Parathyroid adenoma (tissue), 2 donors: Measurements from ENCODE around the gene TBX4.

ENCODE experiments used
- H2AFZ ChIP-seq: fragments of 300-600 bp; sonication (generic); one replicate; pipeline ENCODE4 v1.7.0; 2017; ENCODE audit warnings: antibody characterized with exemption, mild to moderate bottlenecking
- H3K27ac ChIP-seq: fragments of 300-600 bp; sonication (generic); one replicate; pipeline ENCODE4 v1.7.0; 2017
- H3K27me3 ChIP-seq: fragments of 300-600 bp; sonication (generic); one replicate; pipeline ENCODE4 v1.7.0; 2017; ENCODE audit warnings: low read length; ENCODE audit not compliant: control insufficient read depth, insufficient read depth
- H3K36me3 ChIP-seq: fragments of 300-600 bp; sonication (generic); one replicate; pipeline ENCODE4 v1.7.0; 2017; ENCODE audit warnings: low read length; ENCODE audit not compliant: control insufficient read depth, insufficient read depth
- H3K4me1 ChIP-seq: fragments of 300-600 bp; sonication (generic); one replicate; pipeline ENCODE4 v1.7.0; 2017; ENCODE audit warnings: control low read depth
- H3K4me2 ChIP-seq: fragments of 300-600 bp; sonication (generic); one replicate; pipeline ENCODE4 v1.7.0; 2017; ENCODE audit warnings: low read length
- H3K4me3 ChIP-seq: fragments of 300-600 bp; sonication (generic); one replicate; pipeline ENCODE4 v1.7.0; 2017; ENCODE audit warnings: low read depth, low read length
- H3K79me2 ChIP-seq: fragments of 300-600 bp; sonication (generic); one replicate; pipeline ENCODE4 v1.7.0; 2017; ENCODE audit warnings: control low read depth
- H3K9ac ChIP-seq: fragments of 300-600 bp; sonication (generic); one replicate; pipeline ENCODE4 v1.7.0; 2017; ENCODE audit warnings: mild to moderate bottlenecking
- H3K9me3 ChIP-seq: fragments of 300-600 bp; sonication (generic); one replicate; pipeline ENCODE4 v1.7.0; 2017; ENCODE audit warnings: low read length; ENCODE audit not compliant: control insufficient read depth
- CTCF ChIP-seq: fragments of 300-600 bp; sonication (generic); IDR thresholded peaks from one replicate; pipeline ENCODE4 v1.7.0; 2017; ENCODE audit warnings: antibody characterized with exemption, mild to moderate bottlenecking
- donor health status: primary hyperparathyroidism.

TBX4 gene

DNA sequence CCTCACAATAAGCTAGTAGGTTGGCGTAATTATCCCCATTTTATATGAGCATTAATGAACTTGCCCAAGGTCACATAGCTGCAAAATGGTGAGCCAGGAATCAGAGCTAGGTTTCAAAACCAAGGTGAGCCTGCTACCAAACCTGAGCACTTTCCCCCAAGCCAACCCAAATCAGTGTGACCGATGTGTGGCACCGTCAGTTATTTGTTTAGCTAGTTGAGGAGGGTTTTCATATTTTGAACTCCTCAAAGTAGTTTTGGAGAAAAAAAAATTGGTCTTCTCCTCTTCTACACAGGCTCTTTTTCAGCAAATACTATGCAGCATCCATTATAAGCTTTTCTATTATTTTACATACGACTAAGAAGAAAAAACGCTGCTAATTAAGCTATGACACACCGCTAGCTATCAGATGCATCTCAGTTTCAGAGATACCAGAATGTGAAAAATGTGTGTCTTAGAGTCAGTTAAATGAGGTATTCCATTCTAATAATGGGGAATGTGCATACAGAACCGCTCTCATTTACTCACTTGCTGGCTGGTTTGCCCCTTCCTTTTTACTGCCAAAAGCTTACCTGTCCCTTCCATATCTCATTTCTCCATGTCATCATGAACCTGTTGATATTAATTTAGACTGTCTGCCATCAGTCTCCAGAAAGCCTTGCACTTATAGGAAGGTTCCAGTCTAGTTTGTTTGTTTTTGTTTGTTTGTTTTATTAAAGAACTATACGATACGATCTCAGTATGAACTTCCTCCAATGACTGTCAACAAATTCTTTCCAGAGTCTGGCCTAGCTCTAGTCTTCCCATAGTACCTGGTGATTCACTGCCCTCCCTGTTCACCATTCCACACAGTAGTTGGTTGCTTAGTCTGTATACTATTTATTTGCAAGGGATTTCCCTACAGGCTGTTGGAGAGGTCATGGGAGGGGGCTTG is 2.2 kb upstream of the TBX4 start:
- peaks cover 35% of the 10 kb centered on the region for H3K27me3 ChIP-seq

GRCh38 chr17:61450641-61451537 is 1.3 kb upstream of the TBX4 start:
- Histone ChIP-seq H3K36me3 (no peaks in the 10 kb centered on the region), H3K4me3 (no peak overlapping the region), H3K9ac (no peak overlapping the region), H3K27me3 (peaks cover 42% of the 10 kb centered on the region), H3K79me2 (no peaks in the 10 kb centered on the region), H2AFZ (no peak overlapping the region), H3K4me2 (no peak overlapping the region), H3K9me3 (no peaks in the 10 kb centered on the region), H3K4me1 (no peaks in the 10 kb centered on the region), H3K27ac (no peak overlapping the region)
- no peak for TF ChIP-seq CTCF

More for the DNA sequence above, 2.2 kb upstream of the TBX4 start:
- no peak overlapping the region for H3K4me3 ChIP-seq
- no peaks in the 10 kb centered on the region for H3K9me3 ChIP-seq
- H3K4me1 ChIP-seq = no peaks in the 10 kb centered on the region
- no peak for TF ChIP-seq CTCF
- no peak overlapping the region for H3K4me2 ChIP-seq
- no peaks in the 10 kb centered on the region for H3K79me2 ChIP-seq
- no peak overlapping the region for H3K9ac ChIP-seq
- no peaks in the 10 kb centered on the region for H3K36me3 ChIP-seq
- no peak overlapping the region for H2AFZ ChIP-seq
- no peak overlapping the region for H3K27ac ChIP-seq

DNA sequence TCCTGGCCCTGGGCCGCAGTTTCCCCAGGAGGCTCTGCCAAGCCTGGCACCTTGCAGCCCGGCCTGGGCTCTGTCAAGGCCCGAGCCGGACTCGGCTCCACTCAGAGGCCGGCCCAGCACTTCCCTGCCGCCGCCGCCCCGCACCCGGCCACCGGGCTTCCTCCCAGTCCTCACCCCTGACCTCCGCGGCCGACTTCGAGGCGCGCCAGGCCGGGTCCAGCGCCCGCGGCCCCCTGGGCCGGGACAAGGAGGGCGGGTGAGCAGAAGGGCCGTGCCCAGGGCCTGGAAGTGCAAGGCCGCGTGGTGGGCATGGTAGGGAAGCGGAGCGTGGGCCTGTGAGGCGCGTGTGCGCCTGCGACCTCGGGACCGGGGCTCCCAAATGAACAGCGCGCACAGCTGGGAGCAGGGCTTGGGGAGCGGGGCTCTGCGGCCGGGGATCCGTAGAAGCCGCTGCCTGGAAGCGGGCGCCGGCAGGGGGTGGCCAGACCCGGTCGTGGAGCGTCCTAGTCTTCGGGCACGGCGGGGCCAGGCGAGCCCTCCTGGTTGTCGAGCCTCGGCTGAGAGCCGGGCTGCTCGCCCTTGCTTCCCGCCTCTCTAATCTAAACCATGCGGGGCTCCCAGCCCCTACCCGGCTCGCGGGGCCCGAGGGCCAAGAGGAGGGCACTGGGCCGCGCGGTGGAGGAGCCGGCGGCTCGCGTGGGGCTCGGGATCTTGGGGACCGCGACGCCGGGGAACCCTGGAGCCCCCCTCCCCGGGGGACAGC is 503 bp upstream of the TBX4 start:
- Histone ChIP-seq H3K27ac (no peak overlapping the region), H3K79me2 (no peaks in the 10 kb centered on the region), H3K4me1 (no peaks in the 10 kb centered on the region), H3K36me3 (no peaks in the 10 kb centered on the region), H3K9me3 (no peaks in the 10 kb centered on the region), H2AFZ (peak overlapping the region; percentile 55), H3K9ac (no peak overlapping the region), H3K4me2 (peak overlapping the region; percentile 43), H3K4me3 (no peak overlapping the region), H3K27me3 (peaks cover 48% of the 10 kb centered on the region)
- no peak for TF ChIP-seq CTCF

DNA sequence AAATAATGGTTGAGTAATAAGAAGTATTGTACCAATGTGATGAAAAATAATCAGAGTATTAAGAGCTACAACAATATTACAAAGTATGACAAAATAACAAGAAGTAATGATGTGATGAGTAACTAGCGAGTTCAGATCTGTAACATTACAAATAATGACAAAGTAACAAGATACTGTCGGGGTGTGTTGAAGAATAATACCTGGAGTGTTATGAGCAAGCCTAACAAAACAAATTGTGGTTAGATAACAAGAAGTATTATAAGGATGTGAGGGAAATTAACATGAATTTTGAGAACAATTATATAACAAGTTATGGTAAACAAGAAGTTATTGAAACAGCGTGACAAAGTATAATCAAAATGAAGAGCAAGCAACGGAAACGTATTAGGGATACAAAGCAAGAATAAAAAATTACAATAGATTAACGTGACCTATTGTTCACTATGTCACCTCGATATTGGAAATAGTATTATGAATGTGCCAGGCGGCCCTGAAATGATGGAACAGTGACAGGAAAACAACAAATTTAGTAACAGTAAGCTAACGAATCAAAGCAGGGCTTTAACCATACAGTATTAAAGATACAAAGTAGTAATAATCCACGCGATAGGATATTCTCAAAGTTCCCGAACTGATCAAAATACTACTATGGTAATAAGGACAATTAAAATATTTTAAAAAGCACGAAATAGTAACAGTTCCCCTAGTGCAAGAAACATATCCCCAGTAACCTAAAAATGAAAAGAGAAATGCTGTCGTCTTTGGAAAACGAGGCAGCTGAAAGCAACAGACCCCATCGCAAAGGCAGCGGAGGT is 1.6 kb downstream of the TBX4 start:
- peaks cover 60% of the 10 kb centered on the region for H3K27me3 ChIP-seq
- peak overlapping the region; percentile 35 for H3K4me2 ChIP-seq

More for the DNA sequence above, 1.6 kb downstream of the TBX4 start:
- no peaks in the 10 kb centered on the region for H3K4me1 ChIP-seq
- H3K9ac ChIP-seq = no peak overlapping the region
- no peaks in the 10 kb centered on the region for H3K79me2 ChIP-seq
- no peak overlapping the region for H2AFZ ChIP-seq
- H3K36me3 ChIP-seq = no peaks in the 10 kb centered on the region
- TF ChIP-seq CTCF = no peak
- H3K27ac ChIP-seq = no peak overlapping the region
- H3K4me3 ChIP-seq = no peak overlapping the region
- no peaks in the 10 kb centered on the region for H3K9me3 ChIP-seq
